Activated CD8-positive, alpha-beta memory T cell treated with anti-CD3 and anti-CD28 coated beads, Interleukin-2, amount 50 U/mL, for 4 hours (primary cell): ENCODE measurements around the gene ME3.

Experiments
- DNase-seq: peaks from one replicate; pipeline ENCODE4 v3.0.0-alpha.2; 2020

Gene ME3

GRCh38 chr11:86483610-86483939 is 188.8 kb downstream of the ME3 start:
- no peak for DNase-seq

DNA sequence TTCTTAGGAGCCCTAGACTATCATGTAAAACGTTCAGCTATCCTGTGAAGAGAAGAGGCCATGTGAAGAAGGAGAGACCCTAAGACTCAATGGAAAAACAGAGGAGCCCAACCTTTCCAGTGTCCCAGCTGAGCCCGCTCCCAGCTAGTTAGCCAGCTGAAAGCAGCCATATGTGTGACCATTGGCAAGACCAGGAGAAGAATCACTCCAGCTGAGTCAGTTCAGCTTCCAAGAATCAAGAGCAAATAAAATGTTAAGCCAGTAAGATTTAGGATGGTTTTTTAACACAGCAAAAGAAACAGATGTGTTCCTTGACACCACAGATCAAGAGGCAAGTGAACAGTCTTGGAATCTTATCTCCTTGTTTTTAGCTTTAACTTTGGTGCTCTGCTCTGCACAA is 189.7 kb downstream of the ME3 start:
- DNase-seq: no peak

DNA sequence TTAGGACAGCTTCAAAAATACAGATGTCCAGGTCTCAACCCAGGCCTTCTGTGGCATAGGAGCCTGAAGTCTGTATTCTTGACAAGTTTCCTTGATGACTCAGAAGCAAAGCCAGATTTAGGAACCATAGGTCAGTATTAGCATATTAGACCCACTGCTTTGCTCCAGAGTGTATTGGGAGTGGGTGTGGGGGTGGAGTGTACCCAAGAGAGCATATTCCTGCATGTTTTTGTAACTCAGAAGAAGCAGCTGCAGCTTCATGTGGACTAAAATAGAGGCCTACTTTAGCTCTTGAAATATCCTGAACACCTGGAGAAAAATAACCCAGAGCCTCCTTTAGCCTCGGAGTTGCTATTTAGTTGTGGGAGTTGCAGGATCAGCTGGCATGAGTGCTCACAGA is 191.0 kb downstream of the ME3 start:
- no peak for DNase-seq

- no peak for DNase-seq
These were observed 194.1 kb downstream of the ME3 start for GRCh38 chr11:86478348-86478747.

GRCh38 chr11:86477495-86478155 is 194.8 kb downstream of the ME3 start:
- DNase-seq: no peak

- DNase-seq: no peak
These were observed 196.1 kb downstream of the ME3 start for GRCh38 chr11:86476109-86476861.

- no peak for DNase-seq
These were observed 197.4 kb downstream of the ME3 start for GRCh38 chr11:86475027-86475426.

DNA sequence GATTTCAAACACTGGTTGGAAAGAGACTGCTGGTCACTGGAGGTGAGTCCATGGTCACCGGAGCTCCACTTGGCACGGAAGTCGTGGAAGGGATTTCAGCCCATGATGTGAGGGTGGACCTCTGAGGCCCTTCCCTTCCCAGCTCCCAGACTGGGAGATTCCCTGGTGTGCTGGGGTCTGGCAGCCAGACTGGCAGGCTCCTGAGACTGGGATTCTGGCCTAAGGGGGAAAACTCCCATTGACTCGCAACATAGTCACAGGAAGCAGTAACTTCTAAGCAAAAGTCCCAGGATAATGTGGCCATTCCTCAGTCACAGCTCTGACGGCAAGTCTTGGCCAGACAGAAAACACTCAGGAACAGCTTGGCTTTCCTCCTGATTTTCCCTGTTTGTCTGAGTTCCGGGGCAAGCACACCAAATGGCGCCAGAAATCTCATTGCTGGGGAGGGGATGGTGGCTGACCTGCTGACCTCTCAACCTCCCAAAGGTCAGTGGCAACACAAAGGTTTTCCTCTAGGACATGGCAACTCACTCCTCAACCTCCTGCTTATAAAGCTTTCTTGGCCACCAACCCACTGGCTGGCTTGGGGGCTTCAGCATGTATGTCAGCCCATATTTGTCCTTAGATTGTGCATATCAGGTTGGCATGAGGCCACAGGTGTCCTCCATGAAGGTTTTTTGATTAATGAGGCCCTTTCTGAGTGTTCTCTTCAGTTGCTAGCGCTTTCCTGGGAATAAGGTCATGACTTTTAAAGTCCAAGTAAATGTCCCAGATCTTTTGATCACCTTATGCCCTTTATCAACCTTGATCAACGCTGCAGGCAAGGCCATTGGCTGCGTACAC is 198.2 kb downstream of the ME3 start:
- no peak for DNase-seq

GRCh38 chr11:86469491-86470388 is 202.7 kb downstream of the ME3 start:
- DNase-seq: no peak

DNA sequence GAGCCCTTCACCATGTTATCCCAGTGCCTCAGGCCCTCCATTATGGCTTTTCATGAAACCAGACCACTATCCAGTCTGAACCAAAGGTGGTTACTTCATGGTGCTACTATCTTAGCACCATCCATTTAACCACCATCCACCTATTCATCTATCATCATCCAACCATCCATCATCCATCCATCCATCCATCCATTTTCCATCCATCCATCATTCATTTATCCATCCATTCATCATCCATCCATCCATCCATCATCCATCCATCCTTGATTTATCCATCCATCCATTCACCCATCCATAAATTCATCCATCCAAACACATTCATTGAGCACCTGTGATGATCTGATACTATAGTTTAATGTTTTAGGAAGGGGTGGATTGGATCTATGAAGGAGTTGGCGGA is 204.2 kb downstream of the ME3 start:
- DNase-seq: no peak

DNA sequence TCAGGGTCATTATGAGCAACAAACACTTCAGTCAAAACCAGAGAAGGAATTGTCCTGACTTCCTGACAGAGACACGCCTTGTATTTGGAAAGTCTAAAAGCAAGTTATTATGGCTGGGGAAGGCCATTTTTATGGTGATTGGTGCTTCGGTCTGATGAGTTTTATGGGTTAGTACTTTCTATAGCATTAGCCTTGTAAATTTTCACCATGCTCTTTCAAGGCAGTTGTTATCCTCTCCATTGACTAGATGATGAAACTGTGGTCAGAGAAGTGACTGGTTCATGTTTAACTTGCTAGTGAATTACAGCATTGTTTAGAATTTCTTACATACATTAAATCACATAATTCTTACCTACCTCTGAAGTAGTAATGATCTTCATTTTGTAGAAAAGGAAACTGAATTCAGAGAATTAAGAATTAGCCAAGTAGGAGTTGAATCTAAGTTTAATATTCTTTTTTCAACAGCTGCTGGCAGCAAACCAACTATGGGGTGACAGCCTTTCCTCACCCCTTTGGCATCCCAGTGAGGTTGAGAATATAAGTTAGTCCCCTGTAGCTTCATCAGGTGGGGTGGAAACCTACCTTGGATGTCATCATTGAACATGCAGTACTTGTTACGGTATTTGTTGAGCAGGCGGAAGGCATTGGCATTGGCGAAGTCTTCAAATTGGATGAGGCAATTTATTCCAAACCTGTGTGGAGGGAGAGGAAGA is 207.8 kb downstream of the ME3 start:
- no peak for DNase-seq

- DNase-seq: no peak
These were observed 208.5 kb downstream of the ME3 start for GRCh38 chr11:86463955-86464354.

DNA sequence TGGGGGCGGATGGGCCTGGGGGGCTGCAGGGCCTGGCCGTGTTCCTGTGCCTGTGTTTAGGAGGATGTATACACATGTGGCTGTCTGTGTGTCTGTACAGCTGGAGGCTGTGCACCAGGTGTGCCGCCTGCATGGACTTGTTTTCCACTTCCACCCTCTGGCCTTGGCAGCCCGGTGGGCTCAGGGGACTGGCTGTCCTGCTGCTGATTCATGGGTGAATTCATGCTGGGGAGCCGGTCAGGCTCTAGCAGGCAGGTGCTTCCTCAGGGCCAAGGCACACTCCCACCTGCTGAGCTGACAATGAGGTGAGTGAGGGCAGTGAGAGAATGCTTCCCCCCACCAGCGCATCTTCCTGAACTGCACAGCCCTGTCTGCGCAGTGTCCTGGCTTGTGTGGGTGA is 209.3 kb downstream of the ME3 start:
- DNase-seq: no peak

GRCh38 chr11:86461892-86462291 is 210.5 kb downstream of the ME3 start:
- no peak for DNase-seq

DNA sequence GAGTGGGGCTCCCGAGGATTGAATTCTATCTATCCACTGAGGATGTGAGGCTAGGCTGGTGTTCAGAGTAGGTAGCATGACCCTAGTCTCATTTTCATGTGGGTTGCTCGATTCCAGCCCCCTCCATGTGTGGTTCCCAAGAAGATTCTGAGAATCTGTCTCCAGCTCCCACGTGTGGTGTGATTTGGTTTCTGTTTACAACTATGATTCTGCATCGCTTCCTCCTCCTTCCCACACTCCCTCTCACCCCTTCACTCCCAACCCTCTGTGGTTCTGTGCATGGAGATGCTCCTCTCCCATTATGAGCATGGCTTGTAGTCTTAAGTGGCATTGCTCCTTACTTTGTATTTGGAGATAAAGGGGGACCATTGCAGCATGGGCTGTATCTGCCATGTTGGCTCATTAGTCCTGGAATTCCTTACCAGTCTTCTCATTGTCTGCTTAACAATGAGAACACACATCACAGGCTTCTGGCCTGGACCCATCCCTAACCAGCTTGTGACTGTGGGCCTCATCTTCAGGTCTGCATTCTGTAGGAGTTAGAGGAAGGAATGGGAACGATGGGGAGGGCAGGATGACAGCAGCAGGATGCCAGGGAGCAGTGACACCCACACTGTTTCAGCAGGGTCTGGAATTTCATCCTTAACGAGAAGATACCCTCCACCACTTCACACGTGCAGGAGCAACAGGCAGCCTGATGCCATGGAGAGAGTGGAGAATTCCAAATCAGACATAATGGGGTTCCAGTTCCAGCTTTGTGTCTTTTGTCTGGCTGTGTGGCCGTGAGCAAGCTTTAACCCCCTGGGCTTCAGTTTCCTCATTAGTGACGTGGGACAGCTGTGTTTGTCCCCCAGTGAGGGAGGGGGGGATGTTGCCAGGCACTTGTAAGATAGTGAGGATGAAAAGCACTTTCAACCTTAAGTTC is 211.7 kb downstream of the ME3 start:
- DNase-seq: no peak

GRCh38 chr11:86459682-86460460 is 212.5 kb downstream of the ME3 start:
- DNase-seq: no peak

- no peak for DNase-seq
These were observed 213.4 kb downstream of the ME3 start for GRCh38 chr11:86459002-86459385.

GRCh38 chr11:86458294-86459001 is 214.0 kb downstream of the ME3 start:
- DNase-seq: no peak
